LNCAP (cell line): ENCODE results near the gene CBFB.

Source experiments
- CTCF ChIP-seq: fragments of 450-650 bp; IDR thresholded peaks from 2 replicates; pipeline ENCODE4 v1.5.1; 2017; ENCODE audit warnings: mild to moderate bottlenecking

Gene CBFB

DNA sequence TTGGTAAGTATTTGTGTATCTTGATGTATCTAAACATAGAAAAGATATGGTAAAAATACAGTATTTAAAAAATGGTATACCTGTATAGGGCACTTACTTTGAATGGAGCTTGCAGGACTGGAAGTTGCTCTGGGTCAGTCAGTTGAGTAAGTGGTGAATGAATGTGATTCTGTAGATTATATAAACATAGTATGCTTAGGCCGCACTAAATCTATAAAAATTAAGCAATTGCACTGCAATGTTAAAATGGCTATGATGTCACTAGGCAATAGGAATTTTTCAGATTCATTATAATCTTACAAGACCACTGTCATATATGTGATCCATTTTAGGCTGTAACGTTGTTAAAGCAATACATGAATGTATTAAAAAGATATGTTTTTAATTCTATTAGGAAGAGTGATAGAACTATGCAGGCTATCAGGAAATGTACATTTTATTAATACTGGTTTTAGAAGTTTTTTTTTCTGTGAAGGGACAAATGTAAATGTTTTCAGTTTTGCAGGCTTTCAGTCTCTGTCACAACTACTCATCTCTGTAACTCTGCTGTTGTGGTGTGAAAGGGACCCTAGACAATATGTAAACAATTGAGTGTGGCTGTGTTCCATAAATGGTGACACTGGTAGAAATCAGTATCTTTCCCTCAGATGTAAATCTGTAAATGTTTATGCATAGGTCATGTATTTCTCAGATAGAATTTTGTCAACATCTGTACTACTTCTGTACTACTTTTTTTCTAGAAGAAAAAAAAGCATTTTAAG lies 10.5 kb downstream of the CBFB start:
- no peak for TF ChIP-seq CTCF

- no peak for TF ChIP-seq CTCF
These were observed 11.2 kb downstream of the CBFB start for GRCh38 chr16:67040166-67040565.

DNA sequence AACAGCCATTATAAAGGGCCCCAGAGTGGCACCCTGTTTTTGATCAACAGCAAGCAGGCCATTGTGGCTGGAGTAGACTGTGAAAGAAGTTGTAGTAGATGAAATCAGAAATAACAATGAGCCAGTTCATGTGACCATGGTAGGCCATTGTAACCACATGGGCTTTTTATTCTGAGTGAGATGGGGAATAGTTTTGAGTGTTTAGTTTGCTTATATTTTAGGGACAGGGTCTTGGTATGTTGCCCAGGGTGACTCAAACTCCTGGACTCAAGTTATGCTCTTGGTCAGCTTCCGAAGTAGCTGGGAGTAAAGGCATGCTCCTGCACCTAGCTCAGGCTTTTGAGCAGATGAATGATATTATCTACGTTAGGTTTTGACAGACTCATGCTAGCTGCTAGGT lies 12.0 kb downstream of the CBFB start:
- no peak for TF ChIP-seq CTCF

- no peak for TF ChIP-seq CTCF
These were observed 14.5 kb downstream of the CBFB start for GRCh38 chr16:67043420-67043819.

GRCh38 chr16:67050796-67051195 lies 21.8 kb downstream of the CBFB start:
- no peak for TF ChIP-seq CTCF

DNA sequence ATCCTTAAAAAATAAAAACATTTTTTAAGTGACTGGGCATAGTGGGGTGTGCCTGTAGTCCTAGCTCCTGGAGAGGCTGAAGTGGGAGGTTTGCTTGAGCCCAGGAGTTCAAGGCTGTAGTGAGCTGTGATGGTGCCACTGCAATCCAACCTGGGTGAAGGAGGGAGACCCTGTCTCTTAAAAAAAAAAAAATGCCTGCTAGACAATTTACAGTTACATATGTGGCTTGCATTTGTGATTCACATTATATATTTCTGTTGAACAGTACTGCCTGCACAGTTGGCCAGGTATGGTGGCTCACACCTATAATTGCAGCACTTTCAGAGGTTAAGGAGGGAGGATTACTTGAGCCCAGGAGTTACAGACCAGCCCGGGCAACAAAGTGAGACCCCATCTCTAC lies 23.4 kb downstream of the CBFB start:
- TF ChIP-seq CTCF: no peak

- TF ChIP-seq CTCF: no peak
These were observed 24.9 kb downstream of the CBFB start for GRCh38 chr16:67053767-67054334.

GRCh38 chr16:67054901-67055300 lies 26.0 kb downstream of the CBFB start:
- TF ChIP-seq CTCF: no peak
